ENCODE measurements around the gene DNAL1.
"Not testable (repeated sequence)": the region's sequence is repeated elsewhere in the genome, so short reads cannot be mapped to it uniquely, and the experiment has no call there.

DNAL1 gene

DNA sequence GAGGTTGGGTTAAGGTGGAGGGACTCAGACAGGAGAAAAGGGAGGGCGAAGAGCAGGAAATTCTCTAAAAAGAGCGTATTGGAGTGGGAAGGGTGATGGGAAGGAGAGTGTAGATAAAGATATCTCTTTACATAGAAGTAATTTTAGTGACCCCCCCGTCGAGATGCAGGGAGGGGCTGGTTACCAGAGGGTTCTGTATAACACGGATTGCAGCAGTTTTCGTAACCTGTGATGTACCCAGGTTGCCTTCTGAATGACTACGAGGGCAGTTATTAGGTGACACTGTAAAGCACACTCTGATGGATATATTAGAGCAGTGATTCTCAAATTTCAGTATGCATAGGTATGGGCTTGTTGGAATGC, 443 bp downstream of the DNAL1 start:
- peaks cover 13% of the 10 kb centered on the region for H3K4me1 ChIP-seq (ENCODE audit: control insufficient read depth, insufficient read depth, low read length)
- peak overlapping the region; percentile 88 for H3K4me3 ChIP-seq (ENCODE audit: low read length)
- no peaks in the 10 kb centered on the region for H3K9me3 ChIP-seq (ENCODE audit: control insufficient read depth, low read length)
- no peaks in the 10 kb centered on the region for H3K36me3 ChIP-seq (ENCODE audit: control insufficient read depth, insufficient read depth, low read length, severe bottlenecking)
- DNase-seq (ENCODE audit: low read depth), result no peak
- peak overlapping the region; percentile 92 for H3K9ac ChIP-seq (ENCODE audit: low read length)
- no peaks in the 10 kb centered on the region for H3K27me3 ChIP-seq (replicated peaks; ENCODE audit: control insufficient read depth, insufficient read depth, low read length)

DNA sequence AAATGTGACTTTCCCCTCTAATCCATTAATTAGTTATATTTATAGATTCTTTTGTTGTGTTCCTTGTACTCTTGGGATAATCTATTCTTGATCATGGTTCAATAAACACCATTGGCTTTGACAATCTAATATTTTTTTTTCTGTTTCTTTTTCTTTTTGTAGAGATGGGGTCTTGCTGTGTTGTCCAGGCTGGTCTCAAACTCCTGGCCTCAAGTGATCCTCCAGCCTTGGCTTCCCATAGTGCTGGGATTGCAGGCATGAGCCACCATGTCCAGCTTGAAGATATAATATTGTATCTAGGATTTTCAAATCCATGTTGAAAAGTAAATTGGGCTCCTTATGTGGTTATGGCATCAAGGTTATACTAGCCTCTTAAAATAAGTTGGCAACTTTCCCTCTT, 6.2 kb downstream of the DNAL1 start:
- H3K27me3 ChIP-seq (replicated peaks; ENCODE audit: control insufficient read depth, insufficient read depth, low read length), result no peaks in the 10 kb centered on the region
- no peak overlapping the region for H3K9ac ChIP-seq (ENCODE audit: low read length)
- H3K36me3 ChIP-seq (ENCODE audit: control insufficient read depth, insufficient read depth, low read length, severe bottlenecking), result peaks cover 11% of the 10 kb centered on the region
- no peak for DNase-seq (ENCODE audit: low read depth)
- no peaks in the 10 kb centered on the region for H3K4me1 ChIP-seq (ENCODE audit: control insufficient read depth, insufficient read depth, low read length)
- H3K4me3 ChIP-seq (ENCODE audit: low read length), result no peak overlapping the region
- no peaks in the 10 kb centered on the region for H3K9me3 ChIP-seq (ENCODE audit: control insufficient read depth, low read length)

DNA sequence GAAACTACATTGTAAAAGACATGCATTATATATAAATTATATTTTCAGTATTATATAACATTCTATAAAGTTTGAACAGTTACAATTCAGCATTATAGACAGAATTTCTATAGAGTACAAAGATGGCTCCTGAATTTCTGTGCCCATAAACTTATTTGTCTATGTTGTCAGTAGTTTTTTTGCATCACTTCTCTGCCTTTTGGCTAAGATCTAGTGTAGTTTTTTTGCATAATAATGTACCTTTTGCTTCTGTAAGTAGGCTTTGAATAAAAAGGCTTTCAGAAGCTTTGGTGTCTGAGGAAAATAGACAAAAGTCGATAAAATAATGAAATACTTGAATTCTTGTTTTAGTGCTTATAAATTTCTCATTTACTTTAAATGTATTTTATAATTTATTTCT, 11.1 kb downstream of the DNAL1 start:
- no peaks in the 10 kb centered on the region for H3K9me3 ChIP-seq (ENCODE audit: control insufficient read depth, low read length)

DNA sequence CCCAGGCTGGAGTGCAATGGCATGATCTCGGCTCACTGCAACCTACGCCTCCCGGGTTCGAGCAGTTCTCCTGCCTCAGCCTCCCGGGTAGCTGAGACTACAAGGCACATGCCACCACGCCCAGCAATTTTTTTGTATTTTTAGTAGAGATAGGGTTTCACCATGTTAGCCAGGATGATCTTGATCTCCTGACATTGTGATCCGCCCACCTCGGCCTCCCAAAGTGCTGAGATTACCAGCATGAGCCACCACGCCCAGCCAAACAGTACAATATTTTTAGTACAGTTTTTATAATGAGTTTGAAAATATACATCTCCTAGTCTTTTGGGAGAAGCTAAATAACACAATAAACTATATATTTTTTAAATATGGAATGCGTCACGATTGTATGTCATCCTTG, 14.4 kb downstream of the DNAL1 start:
- H3K36me3 ChIP-seq (ENCODE audit: control insufficient read depth, insufficient read depth, low read length, severe bottlenecking); H3K9me3 ChIP-seq (ENCODE audit: control insufficient read depth, low read length); H3K4me3 ChIP-seq (ENCODE audit: low read length); DNase-seq (ENCODE audit: low read depth); H3K9ac ChIP-seq (ENCODE audit: low read length); H3K27me3 ChIP-seq (replicated peaks; ENCODE audit: control insufficient read depth, insufficient read depth, low read length): not testable (repeated sequence)
- peaks cover 10% of the 10 kb centered on the region for H3K4me1 ChIP-seq (ENCODE audit: control insufficient read depth, insufficient read depth, low read length)

More for the DNA sequence above, 11.1 kb downstream of the DNAL1 start:
- Histone ChIP-seq H3K27me3 (replicated peaks; ENCODE audit: control insufficient read depth, insufficient read depth, low read length) (no peaks in the 10 kb centered on the region), H3K4me1 (ENCODE audit: control insufficient read depth, insufficient read depth, low read length) (no peaks in the 10 kb centered on the region), H3K36me3 (ENCODE audit: control insufficient read depth, insufficient read depth, low read length, severe bottlenecking) (peaks cover 11% of the 10 kb centered on the region), H3K4me3 (ENCODE audit: low read length) (no peak overlapping the region), H3K9ac (ENCODE audit: low read length) (no peak overlapping the region)
- no peak for DNase-seq (ENCODE audit: low read depth)

DNA sequence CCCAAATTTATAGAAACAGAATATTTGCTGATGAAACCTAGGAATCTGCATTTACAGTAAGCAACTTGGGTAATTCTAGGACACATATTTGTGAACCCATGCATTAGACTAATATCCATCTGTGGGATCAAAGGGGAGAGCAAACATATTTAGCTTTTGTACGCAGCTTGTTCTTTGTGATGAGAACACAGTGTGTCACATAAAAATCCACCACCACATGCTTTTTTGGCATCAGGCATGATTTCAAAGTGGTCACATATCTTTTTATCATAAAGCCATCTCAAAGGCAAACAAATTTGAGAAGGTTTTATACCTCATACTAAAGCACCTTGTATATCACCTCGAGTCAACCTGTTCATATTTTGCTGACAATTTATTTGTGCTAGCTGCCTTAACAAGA, 15.7 kb downstream of the DNAL1 start:
- no peak overlapping the region for H3K9ac ChIP-seq (ENCODE audit: low read length)
- H3K4me1 ChIP-seq (ENCODE audit: control insufficient read depth, insufficient read depth, low read length), result peaks cover 13% of the 10 kb centered on the region
- H3K9me3 ChIP-seq (ENCODE audit: control insufficient read depth, low read length), result no peaks in the 10 kb centered on the region
- no peaks in the 10 kb centered on the region for H3K36me3 ChIP-seq (ENCODE audit: control insufficient read depth, insufficient read depth, low read length, severe bottlenecking)
- no peak overlapping the region for H3K4me3 ChIP-seq (ENCODE audit: low read length)
- no peaks in the 10 kb centered on the region for H3K27me3 ChIP-seq (replicated peaks; ENCODE audit: control insufficient read depth, insufficient read depth, low read length)
- DNase-seq (ENCODE audit: low read depth), result no peak

DNA sequence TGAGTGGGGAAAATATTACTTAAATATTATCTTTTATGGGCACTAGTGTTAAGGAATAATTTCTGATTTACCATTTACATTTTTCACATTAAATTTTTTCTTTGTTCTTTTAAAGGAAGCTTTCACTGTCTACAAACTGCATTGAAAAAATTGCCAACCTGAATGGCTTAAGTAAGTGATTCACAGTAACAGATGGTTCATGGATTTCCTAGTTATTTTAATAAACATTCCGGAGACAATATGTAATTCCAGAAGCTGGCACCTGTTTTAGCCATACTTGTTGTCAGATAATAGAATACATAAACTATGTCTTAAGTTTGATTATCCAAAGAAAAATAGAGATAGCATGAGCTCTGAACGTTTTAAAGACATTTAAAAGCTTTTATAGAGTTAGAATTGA, 17.1 kb downstream of the DNAL1 start:
- Histone ChIP-seq H3K4me1 (ENCODE audit: control insufficient read depth, insufficient read depth, low read length) (peaks cover 13% of the 10 kb centered on the region), H3K9ac (ENCODE audit: low read length) (no peak overlapping the region), H3K27me3 (replicated peaks; ENCODE audit: control insufficient read depth, insufficient read depth, low read length) (no peaks in the 10 kb centered on the region), H3K36me3 (ENCODE audit: control insufficient read depth, insufficient read depth, low read length, severe bottlenecking) (no peaks in the 10 kb centered on the region), H3K4me3 (ENCODE audit: low read length) (no peak overlapping the region), H3K9me3 (ENCODE audit: control insufficient read depth, low read length) (no peaks in the 10 kb centered on the region)
- DNase-seq (ENCODE audit: low read depth), result no peak

DNA sequence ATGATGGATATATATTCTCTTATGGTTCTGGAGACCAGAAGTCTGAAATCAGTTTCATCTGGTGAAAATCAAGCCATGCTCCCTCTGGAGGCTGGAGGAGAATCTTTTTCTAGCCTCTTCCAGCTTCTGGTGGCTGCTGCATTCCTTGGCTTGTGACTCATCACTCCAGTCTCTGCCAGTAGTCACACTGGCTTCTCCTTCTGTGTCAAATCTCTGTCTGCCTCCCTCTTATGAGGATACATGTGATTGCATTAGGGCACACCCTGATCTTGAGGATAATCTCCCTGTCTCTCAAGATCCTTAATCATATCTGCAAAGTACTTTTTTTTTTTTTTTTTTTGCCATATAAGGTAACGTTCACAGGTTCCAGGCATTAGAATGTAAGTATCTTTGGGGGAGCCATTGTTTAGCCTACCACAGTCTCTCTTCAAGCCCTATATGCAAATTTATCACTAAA, 17.7 kb downstream of the DNAL1 start:
- Histone ChIP-seq H3K36me3 (ENCODE audit: control insufficient read depth, insufficient read depth, low read length, severe bottlenecking) (no peaks in the 10 kb centered on the region), H3K27me3 (replicated peaks; ENCODE audit: control insufficient read depth, insufficient read depth, low read length) (no peaks in the 10 kb centered on the region), H3K9me3 (ENCODE audit: control insufficient read depth, low read length) (no peaks in the 10 kb centered on the region), H3K4me1 (ENCODE audit: control insufficient read depth, insufficient read depth, low read length) (peaks cover 13% of the 10 kb centered on the region), H3K4me3 (ENCODE audit: low read length) (no peak overlapping the region), H3K9ac (ENCODE audit: low read length) (no peak overlapping the region)
- DNase-seq (ENCODE audit: low read depth), result peak; percentile 81

DNA sequence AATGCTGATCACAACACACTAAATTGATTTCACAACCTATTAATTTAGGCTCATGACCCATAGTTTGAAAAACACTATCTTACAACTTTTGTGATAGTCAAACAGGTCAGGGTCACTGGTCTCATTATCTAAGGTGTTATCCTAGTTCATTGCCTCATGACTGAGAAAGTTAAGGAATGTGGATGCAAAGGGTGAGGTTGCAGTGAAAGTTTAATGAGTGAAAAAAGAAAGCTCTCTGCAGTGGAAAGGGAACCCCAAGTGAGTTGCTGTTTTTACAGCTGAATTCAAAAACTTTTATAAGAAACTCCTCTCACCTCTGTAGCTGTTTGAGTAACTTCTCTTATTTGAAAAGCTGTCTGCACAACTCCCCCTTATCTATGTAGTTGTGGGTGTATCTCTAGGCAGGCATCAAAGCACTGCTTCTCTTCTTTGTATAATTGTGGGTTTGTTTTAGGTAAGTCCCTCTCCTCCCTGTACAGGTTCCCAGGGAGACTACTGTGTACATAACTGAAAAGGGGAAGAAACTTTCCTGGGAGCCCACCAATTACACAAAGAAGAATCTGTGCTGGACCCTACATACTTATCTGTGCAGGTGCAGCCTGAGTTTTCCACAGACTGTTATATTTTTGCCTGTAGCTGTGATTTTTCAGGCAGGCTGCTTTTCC, 18.9 kb downstream of the DNAL1 start:
- H3K4me3 ChIP-seq (ENCODE audit: low read length), result no peak overlapping the region
- no peaks in the 10 kb centered on the region for H3K9me3 ChIP-seq (ENCODE audit: control insufficient read depth, low read length)
- no peaks in the 10 kb centered on the region for H3K36me3 ChIP-seq (ENCODE audit: control insufficient read depth, insufficient read depth, low read length, severe bottlenecking)
- DNase-seq (ENCODE audit: low read depth), result no peak
- H3K9ac ChIP-seq (ENCODE audit: low read length), result no peak overlapping the region
- peaks cover 13% of the 10 kb centered on the region for H3K4me1 ChIP-seq (ENCODE audit: control insufficient read depth, insufficient read depth, low read length)
- no peaks in the 10 kb centered on the region for H3K27me3 ChIP-seq (replicated peaks; ENCODE audit: control insufficient read depth, insufficient read depth, low read length)

DNA sequence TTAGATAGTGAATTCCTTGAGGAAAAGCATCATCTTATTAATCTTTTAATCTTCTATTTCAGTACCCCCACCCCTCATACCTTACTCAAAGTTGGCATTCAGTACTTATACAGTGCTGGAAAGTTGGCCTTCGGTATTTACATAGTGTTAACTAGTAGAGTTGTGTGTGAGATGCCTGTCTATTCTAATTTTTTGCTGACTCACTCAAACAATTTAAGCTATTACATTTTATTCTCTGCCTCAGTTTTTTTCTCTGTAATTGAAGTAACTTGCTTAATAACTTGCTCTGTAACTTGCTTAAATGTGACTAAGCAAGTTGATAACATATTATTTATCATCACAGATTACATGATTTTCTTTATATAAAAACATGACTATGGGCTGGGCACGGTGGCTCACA, 20.3 kb downstream of the DNAL1 start:
- no peaks in the 10 kb centered on the region for H3K27me3 ChIP-seq (replicated peaks; ENCODE audit: control insufficient read depth, insufficient read depth, low read length)
- H3K36me3 ChIP-seq (ENCODE audit: control insufficient read depth, insufficient read depth, low read length, severe bottlenecking), result no peaks in the 10 kb centered on the region
- H3K9ac ChIP-seq (ENCODE audit: low read length), result no peak overlapping the region
- no peaks in the 10 kb centered on the region for H3K9me3 ChIP-seq (ENCODE audit: control insufficient read depth, low read length)
- DNase-seq (ENCODE audit: low read depth), result no peak
- H3K4me3 ChIP-seq (ENCODE audit: low read length), result no peak overlapping the region
- H3K4me1 ChIP-seq (ENCODE audit: control insufficient read depth, insufficient read depth, low read length), result peaks cover 13% of the 10 kb centered on the region

DNA sequence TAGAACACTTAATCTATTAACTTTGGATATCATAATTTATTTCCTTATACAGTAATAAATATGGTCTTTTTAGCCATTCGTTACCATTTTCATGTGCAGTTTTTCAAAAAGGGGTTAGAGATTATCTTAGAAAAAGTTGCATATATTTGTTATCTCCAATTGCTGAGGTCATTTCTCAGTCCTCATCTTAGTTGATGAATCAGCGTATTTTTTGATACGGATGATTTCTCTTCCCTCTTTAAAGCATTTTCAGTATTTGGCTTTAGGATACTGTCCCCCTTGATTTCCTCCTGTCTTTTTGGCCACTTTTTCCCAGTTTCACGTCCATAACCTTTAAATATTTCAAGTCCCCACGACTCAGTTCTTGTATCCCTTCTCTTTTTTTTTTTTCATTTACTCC, 21.8 kb downstream of the DNAL1 start:
- H3K4me1 ChIP-seq (ENCODE audit: control insufficient read depth, insufficient read depth, low read length), result peaks cover 13% of the 10 kb centered on the region
- peaks cover under 1% of the 10 kb centered on the region for H3K36me3 ChIP-seq (ENCODE audit: control insufficient read depth, insufficient read depth, low read length, severe bottlenecking)
- no peaks in the 10 kb centered on the region for H3K9me3 ChIP-seq (ENCODE audit: control insufficient read depth, low read length)
- DNase-seq (ENCODE audit: low read depth), result no peak
- no peaks in the 10 kb centered on the region for H3K27me3 ChIP-seq (replicated peaks; ENCODE audit: control insufficient read depth, insufficient read depth, low read length)
- H3K9ac ChIP-seq (ENCODE audit: low read length), result no peak overlapping the region
- H3K4me3 ChIP-seq (ENCODE audit: low read length), result no peak overlapping the region

DNA sequence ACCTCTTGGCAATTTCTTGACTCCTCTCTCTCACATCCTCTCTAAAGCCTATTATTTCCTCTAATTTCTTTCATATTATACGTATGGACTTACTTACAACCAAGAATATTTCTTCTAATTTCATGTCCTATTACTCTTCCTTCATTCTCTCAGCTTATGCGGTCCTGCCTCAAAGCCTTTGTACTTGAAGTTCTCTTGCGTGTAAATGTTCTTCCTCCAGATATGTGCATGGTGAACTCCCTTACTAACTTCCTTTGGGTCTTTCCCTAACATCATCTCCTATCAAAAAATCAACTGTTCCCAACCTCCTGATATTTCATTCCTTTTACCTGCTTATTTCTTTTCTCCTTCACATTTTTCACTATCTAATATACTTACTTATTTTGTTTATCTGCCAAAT, 23.1 kb downstream of the DNAL1 start:
- no peaks in the 10 kb centered on the region for H3K27me3 ChIP-seq (replicated peaks; ENCODE audit: control insufficient read depth, insufficient read depth, low read length)
- H3K4me1 ChIP-seq (ENCODE audit: control insufficient read depth, insufficient read depth, low read length), result peaks cover 4% of the 10 kb centered on the region
- peaks cover 5% of the 10 kb centered on the region for H3K36me3 ChIP-seq (ENCODE audit: control insufficient read depth, insufficient read depth, low read length, severe bottlenecking)
- no peaks in the 10 kb centered on the region for H3K9me3 ChIP-seq (ENCODE audit: control insufficient read depth, low read length)
- no peak overlapping the region for H3K9ac ChIP-seq (ENCODE audit: low read length)
- no peak for DNase-seq (ENCODE audit: low read depth)
- H3K4me3 ChIP-seq (ENCODE audit: low read length), result no peak overlapping the region

DNA sequence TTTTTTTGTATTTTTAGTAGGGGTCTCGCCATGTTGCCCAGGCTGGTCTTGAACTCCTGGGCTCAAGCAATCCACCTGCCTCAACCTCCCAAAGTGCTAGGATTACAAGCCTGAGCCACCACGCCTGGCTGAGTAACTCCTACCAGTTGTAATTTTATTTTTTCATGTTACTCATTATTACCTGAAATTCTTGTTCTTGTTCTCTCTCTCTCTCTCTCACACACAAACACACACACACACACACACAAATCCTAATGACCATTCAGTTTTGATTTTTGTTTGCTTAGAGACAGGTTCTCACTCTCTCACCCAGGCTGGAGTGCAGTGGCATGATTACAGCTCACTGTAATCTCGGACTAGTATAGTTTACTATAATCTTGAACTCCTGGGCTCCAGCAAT, 30.2 kb downstream of the DNAL1 start:
- Histone ChIP-seq H3K4me3 (ENCODE audit: low read length) (no peak overlapping the region), H3K27me3 (replicated peaks; ENCODE audit: control insufficient read depth, insufficient read depth, low read length) (no peaks in the 10 kb centered on the region), H3K36me3 (ENCODE audit: control insufficient read depth, insufficient read depth, low read length, severe bottlenecking) (peaks cover 5% of the 10 kb centered on the region), H3K9ac (ENCODE audit: low read length) (no peak overlapping the region), H3K9me3 (ENCODE audit: control insufficient read depth, low read length) (no peaks in the 10 kb centered on the region), H3K4me1 (ENCODE audit: control insufficient read depth, insufficient read depth, low read length) (no peaks in the 10 kb centered on the region)
- no peak for DNase-seq (ENCODE audit: low read depth)

All from adipocyte (in vitro differentiated cells).